Ovary (tissue), 9 donors: ENCODE data around the gene PCDH20. TPM values are rescaled to one million over a fixed set of nuclear protein-coding genes. Genes with fewer than 3 reads are reported as not detected.
A peak's percentile ranks its signal among the peaks of the same experiment; 100 is the strongest.
"Not testable (repeated sequence)": the region's sequence is repeated elsewhere in the genome, so short reads cannot be mapped to it uniquely, and the experiment has no call there.

Experiments used
- DNase-seq, 5 donors: peaks; one replicate each; pipeline ENCODE4 v3.0.0-alpha.2; 2019 to 2020
- H3K27ac ChIP-seq, 2 donors: fragments of 200-600 bp; one replicate each; pipeline versions ENCODE4 v1.5.1 to v1.8.0; 2019 to 2022
- H3K27me3 ChIP-seq: fragments of 200-600 bp; one replicate; pipeline ENCODE4 v1.8.0; 2022
- H3K36me3 ChIP-seq: fragments of 200-600 bp; sonication (generic); one replicate; pipeline ENCODE4 v1.5.1; 2019
- H3K4me1 ChIP-seq: one replicate; pipeline ENCODE4 v1.8.1; 2013; ENCODE audit warnings: mild to moderate bottlenecking, moderate library complexity; ENCODE audit not compliant: insufficient read depth
- H3K4me3 ChIP-seq: fragments of 200-600 bp; sonication (generic); one replicate; pipeline ENCODE4 v1.5.1; 2017
- H3K9me3 ChIP-seq, 2 donors: fragments of 200-600 bp in 1 of 2; sonication (generic) in 1 of 2; one replicate each; pipeline versions ENCODE4 v1.5.1 to v1.8.1; 2013 to 2019; ENCODE audit warnings: mild to moderate bottlenecking in 1 of 2, moderate library complexity in 1 of 2
- EP300 ChIP-seq: sonication (generic); formaldehyde crosslinking; IDR thresholded peaks from one replicate; pipeline ENCODE4 v1.6.1; 2017; ENCODE audit warnings: antibody characterized with exemption
- POLR2A ChIP-seq: fragments of 450-650 bp; IDR thresholded peaks from one replicate; pipeline ENCODE4 v1.6.1; 2017; ENCODE audit warnings: antibody characterized with exemption, mild to moderate bottlenecking, moderate library complexity
- WGBS, 3 donors: extraction: QIAGEN DNeasy Blood & Tissue Kit in 1 of 3; methylation state at CpG; one replicate each; pipeline versions ENCODE4 v1.1.5 to v1.1.7; 2013 to 2017; 5-methylcytosine and 5-hydroxymethylcytosine counted together
- intact Hi-C, 4 donors: fragments of 100-400 bp; cut with DNase I; formaldehyde crosslinking; loops; one replicate each; pipeline versions ENCODE4 v1.11.0 to v1.15.1; 2022 to 2023
- polyA plus RNA-seq, 2 donors: library from polyadenylated mRNA; stranded (reverse); fragments of 200-250 nt in 1 of 2; fragments of 350-450 nt in 1 of 2; fragmentation: Illumina TruSeq in 1 of 2; extraction: RNeasy Lipid Tissue Mini Kit (QIAGEN cat#74804) in 1 of 2; gene quantifications; one replicate each; pipeline ENCODE4 v1.2.3, GENCODE V29; 2013 to 2014
- total RNA-seq, 7 donors: library from RNA; depleted of rRNA in 2 of 7; stranded (reverse); fragments of >200 nt in 2 of 7; fragmentation: NEBNext Ultra II Directional in 3 of 7; extraction: Animal tissue kit (Norgen Biotek cat#: 25700) in 3 of 7; gene quantifications; one replicate each; pipeline versions ENCODE4 v1.1.0 to v1.2.4, GENCODE V29; 2016 to 2023
- TF ChIP-seq, protein P1 (sequence below), 3 donors: fragments of 450-650 bp in 2 of 3; fragments of 200-600 bp in 1 of 3; IDR thresholded peaks; one replicate each; pipeline versions ENCODE4 v1.5.1 to v1.8.0; 2016 to 2022; ENCODE audit warnings: antibody characterized with exemption in 3 of 3, mild to moderate bottlenecking in 1 of 3
- donor health status: DM: no; HTN: no; CAD: no; lungs with moderate emphysema.
- donor health status: DM: no; HTN: no; CAD: no.
- donor health status: Bipolar disorder and iron deficiency.
- donor health status: DM: yes; HTN: yes; CAD: no.
- donor health status: DM: no; HTN: no; CAD: no.
- donor health status: DM: yes; HTN: yes; CAD: no.

Gene PCDH20
- total and polyA plus RNA-seq, 9 donors, result under 0.01 to 3.3 (median 0.57) TPM; not detected in 2

GRCh38 chr13:61370520-61370919, 45.1 kb downstream of the PCDH20 start:
- no peak for TF ChIP-seq EP300
- TF ChIP-seq POLR2A, result no peak
- TF ChIP-seq, protein P1, sequence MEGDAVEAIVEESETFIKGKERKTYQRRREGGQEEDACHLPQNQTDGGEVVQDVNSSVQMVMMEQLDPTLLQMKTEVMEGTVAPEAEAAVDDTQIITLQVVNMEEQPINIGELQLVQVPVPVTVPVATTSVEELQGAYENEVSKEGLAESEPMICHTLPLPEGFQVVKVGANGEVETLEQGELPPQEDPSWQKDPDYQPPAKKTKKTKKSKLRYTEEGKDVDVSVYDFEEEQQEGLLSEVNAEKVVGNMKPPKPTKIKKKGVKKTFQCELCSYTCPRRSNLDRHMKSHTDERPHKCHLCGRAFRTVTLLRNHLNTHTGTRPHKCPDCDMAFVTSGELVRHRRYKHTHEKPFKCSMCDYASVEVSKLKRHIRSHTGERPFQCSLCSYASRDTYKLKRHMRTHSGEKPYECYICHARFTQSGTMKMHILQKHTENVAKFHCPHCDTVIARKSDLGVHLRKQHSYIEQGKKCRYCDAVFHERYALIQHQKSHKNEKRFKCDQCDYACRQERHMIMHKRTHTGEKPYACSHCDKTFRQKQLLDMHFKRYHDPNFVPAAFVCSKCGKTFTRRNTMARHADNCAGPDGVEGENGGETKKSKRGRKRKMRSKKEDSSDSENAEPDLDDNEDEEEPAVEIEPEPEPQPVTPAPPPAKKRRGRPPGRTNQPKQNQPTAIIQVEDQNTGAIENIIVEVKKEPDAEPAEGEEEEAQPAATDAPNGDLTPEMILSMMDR (IDR thresholded peaks at IDR 0.05), result no peak

DNA sequence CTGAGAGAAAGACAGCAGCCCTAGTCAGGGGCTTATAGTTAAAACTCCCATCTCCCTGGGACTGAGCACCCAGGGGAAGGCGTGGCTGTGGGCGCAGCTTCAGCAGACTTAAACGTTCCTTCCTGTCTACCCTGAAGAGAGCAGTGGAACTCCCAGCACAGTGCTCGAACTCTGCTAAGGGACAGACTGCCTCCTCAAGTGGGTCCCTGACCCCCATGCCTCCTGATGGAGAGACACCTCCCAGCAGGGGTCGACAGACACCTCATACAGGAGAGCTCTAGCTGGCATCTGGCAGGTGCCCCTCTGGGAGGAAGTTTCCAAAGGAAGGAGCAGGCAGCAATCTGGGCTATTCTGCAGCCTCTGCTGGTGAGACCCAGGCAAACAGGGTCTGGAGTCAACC, 51.0 kb downstream of the PCDH20 start:
- intact Hi-C loops, result not testable (repeated sequence)

More at GRCh38 chr13:61370520-61370919, 45.1 kb downstream of the PCDH20 start:
- no peaks in the 10 kb centered on the region for H3K9me3 ChIP-seq
- H3K36me3 ChIP-seq, result no peaks in the 10 kb centered on the region
- DNase-seq, result no peak
- H3K27ac ChIP-seq, result no peak overlapping the region
- intact Hi-C loops, result no loop called here
- H3K4me1 ChIP-seq, result no peaks in the 10 kb centered on the region
- H3K4me3 ChIP-seq, result no peak overlapping the region
- 48 to 67% (median 51%) methylated on average over 3 of the region's 3 CpGs for WGBS, 3 donors
- no peaks in the 10 kb centered on the region for H3K27me3 ChIP-seq

GRCh38 chr13:61362522-61362921, 53.1 kb downstream of the PCDH20 start:
- H3K4me3 ChIP-seq, result no peak overlapping the region
- intact Hi-C loops, result no loop called here
- TF ChIP-seq, protein P1 (IDR thresholded peaks at IDR 0.05), result no peak
- TF ChIP-seq EP300 (no peak), POLR2A (no peak)
- H3K9me3 ChIP-seq, result no peaks in the 10 kb centered on the region
- no peaks in the 10 kb centered on the region for H3K27me3 ChIP-seq
- H3K27ac ChIP-seq, result no peak overlapping the region
- no peak for DNase-seq
- H3K4me1 ChIP-seq, result no peaks in the 10 kb centered on the region
- no peaks in the 10 kb centered on the region for H3K36me3 ChIP-seq

More for the DNA sequence above, 51.0 kb downstream of the PCDH20 start:
- H3K9me3 ChIP-seq, H3K36me3 ChIP-seq, H3K27ac ChIP-seq, H3K4me1 ChIP-seq, H3K4me3 ChIP-seq, H3K27me3 ChIP-seq: not testable (repeated sequence)
- WGBS, 3 donors, result 83 to 86% (median 85%) methylated on average over 5 of the region's 5 CpGs
- DNase-seq, result peak in 1 of 5 donors; percentile 4
